GM21619 (cell line): ENCODE results near the gene ALDH3A1.
"Not testable (repeated sequence)": the region's sequence is repeated elsewhere in the genome, so short reads cannot be mapped to it uniquely, and the experiment has no call there.

Source experiments
- ATAC-seq: cut with Tn5 transposase; IDR thresholded peaks from one replicate; pipeline ENCODE4 v1.9.1; 2021; ENCODE audit not compliant: unreplicated experiment

ALDH3A1 gene

GRCh38 chr17:19747829-19748806 is at the start of gene ALDH3A1:
TSS of gene ALDH3A1 (minus strand) at chr17:19748298. CDS start at chr17:19745129, 3,169 bp downstream.
- no peak for ATAC-seq

- no peak for ATAC-seq
These were observed 48.4 kb upstream of the ALDH3A1 start for GRCh38 chr17:19796457-19796856.

GRCh38 chr17:19791918-19792550 is 43.9 kb upstream of the ALDH3A1 start:
- no peak for ATAC-seq

- no peak for ATAC-seq
These were observed 39.7 kb upstream of the ALDH3A1 start for GRCh38 chr17:19787733-19788357.

GRCh38 chr17:19785854-19786253 is 37.8 kb upstream of the ALDH3A1 start:
- ATAC-seq = no peak

GRCh38 chr17:19781488-19782458 is 33.7 kb upstream of the ALDH3A1 start:
- no peak for ATAC-seq

- no peak for ATAC-seq
These were observed 32.7 kb upstream of the ALDH3A1 start for GRCh38 chr17:19780846-19781245.

- ATAC-seq = no peak
These were observed 25.4 kb upstream of the ALDH3A1 start for GRCh38 chr17:19773534-19773933.

- no peak for ATAC-seq
These were observed 24.0 kb upstream of the ALDH3A1 start for GRCh38 chr17:19771971-19772630.

- ATAC-seq = no peak
These were observed 23.1 kb upstream of the ALDH3A1 start for GRCh38 chr17:19770985-19771735.

- ATAC-seq = no peak
These were observed 22.0 kb upstream of the ALDH3A1 start for GRCh38 chr17:19769946-19770652.

GRCh38 chr17:19768046-19768782 is 20.1 kb upstream of the ALDH3A1 start:
- ATAC-seq = peak; percentile 48

GRCh38 chr17:19766421-19767270 is 18.5 kb upstream of the ALDH3A1 start:
- ATAC-seq = peak; percentile 54

- no peak for ATAC-seq
These were observed 17.9 kb upstream of the ALDH3A1 start for GRCh38 chr17:19766016-19766415.

- not testable (repeated sequence) for ATAC-seq
These were observed 15.9 kb upstream of the ALDH3A1 start for GRCh38 chr17:19763991-19764390.

- ATAC-seq = no peak
These were observed 15.3 kb upstream of the ALDH3A1 start for GRCh38 chr17:19763416-19763815.

GRCh38 chr17:19762515-19762961 is 14.4 kb upstream of the ALDH3A1 start:
- ATAC-seq = no peak
